Hepatic stellate cell (primary cell): ENCODE results near the gene HTR1B.

Experiments used
- DNase-seq: peaks from one replicate; pipeline ENCODE4 v3.0.0; 2011; ENCODE audit warnings: low spot score

Gene HTR1B

GRCh38 chr6:77455271-77455670 is 8.0 kb downstream of the HTR1B start:
- no peak for DNase-seq

- DNase-seq: no peak
These were observed 8.9 kb downstream of the HTR1B start for GRCh38 chr6:77454386-77454785.

- DNase-seq: no peak
These were observed 11.8 kb downstream of the HTR1B start for GRCh38 chr6:77451466-77451865.

- no peak for DNase-seq
These were observed 12.4 kb downstream of the HTR1B start for GRCh38 chr6:77450924-77451323.

GRCh38 chr6:77448546-77448945 is 14.7 kb downstream of the HTR1B start:
- DNase-seq: no peak

GRCh38 chr6:77447254-77447653 is 16.0 kb downstream of the HTR1B start:
- DNase-seq: peak; percentile 21

- no peak for DNase-seq
These were observed 17.0 kb downstream of the HTR1B start for GRCh38 chr6:77446249-77446648.

GRCh38 chr6:77445214-77445613 is 18.1 kb downstream of the HTR1B start:
- no peak for DNase-seq

GRCh38 chr6:77440206-77440976 is 22.9 kb downstream of the HTR1B start:
- no peak for DNase-seq

- no peak for DNase-seq
These were observed 29.4 kb downstream of the HTR1B start for GRCh38 chr6:77433888-77434287.

GRCh38 chr6:77430504-77430903 is 32.8 kb downstream of the HTR1B start:
- DNase-seq: no peak

GRCh38 chr6:77425671-77426070 is 37.6 kb downstream of the HTR1B start:
- DNase-seq: no peak

GRCh38 chr6:77425216-77425615 is 38.1 kb downstream of the HTR1B start:
- DNase-seq: no peak

- no peak for DNase-seq
These were observed 38.5 kb downstream of the HTR1B start for GRCh38 chr6:77424761-77425160.

- DNase-seq: no peak
These were observed 46.5 kb downstream of the HTR1B start for GRCh38 chr6:77416839-77417238.

- DNase-seq: no peak
These were observed 47.6 kb downstream of the HTR1B start for GRCh38 chr6:77415706-77416105.
